GM21786 (cell line): ENCODE measurements around the gene TNIP1.
A peak's percentile ranks its signal among the peaks of the same experiment; 100 is the strongest.

Source experiments
- ATAC-seq: cut with Tn5 transposase; IDR thresholded peaks from one replicate; pipeline ENCODE4 v1.9.1; 2021; ENCODE audit not compliant: unreplicated experiment

The TNIP1 gene

GRCh38 chr5:151025250-151025606 is 55.6 kb downstream of the TNIP1 start:
- no peak for ATAC-seq

DNA sequence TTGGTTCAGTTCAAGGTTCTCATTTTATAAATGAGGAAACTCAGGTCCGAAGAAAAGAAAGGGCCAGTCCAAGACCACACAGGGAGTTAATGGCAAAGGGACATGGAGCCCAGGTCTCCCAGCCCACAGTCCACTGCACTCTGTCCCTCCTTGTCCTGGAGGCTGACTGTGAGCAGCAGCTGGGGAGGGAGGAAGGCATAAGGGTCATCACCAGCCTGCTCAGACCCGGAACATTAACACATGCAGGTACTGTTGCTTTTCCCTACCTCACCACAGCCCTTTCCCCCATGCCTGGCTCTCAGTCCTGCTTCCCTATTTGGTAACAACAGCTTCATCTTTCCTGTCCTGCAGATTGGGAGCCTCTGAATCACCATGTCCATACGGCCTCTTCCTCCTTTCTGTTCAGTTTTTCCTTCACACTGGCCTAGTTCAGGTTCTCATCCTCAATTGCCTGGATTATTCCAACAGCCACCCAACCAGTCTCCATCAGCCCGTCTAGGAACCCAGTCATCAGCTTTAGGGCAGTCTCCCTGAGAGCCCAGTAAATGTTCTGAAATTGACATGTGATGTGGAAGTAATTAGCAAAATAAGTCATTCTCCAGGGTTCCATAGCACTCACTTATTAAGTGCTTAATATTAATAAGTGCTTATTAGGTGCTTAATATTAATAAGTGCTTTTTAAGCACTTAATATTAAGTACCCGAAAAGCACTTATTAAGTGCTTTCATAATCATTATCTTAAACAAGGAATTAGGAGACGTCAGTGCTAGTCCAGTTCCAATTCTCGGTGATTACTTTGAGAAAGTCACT is 56.2 kb downstream of the TNIP1 start:
- no peak for ATAC-seq

DNA sequence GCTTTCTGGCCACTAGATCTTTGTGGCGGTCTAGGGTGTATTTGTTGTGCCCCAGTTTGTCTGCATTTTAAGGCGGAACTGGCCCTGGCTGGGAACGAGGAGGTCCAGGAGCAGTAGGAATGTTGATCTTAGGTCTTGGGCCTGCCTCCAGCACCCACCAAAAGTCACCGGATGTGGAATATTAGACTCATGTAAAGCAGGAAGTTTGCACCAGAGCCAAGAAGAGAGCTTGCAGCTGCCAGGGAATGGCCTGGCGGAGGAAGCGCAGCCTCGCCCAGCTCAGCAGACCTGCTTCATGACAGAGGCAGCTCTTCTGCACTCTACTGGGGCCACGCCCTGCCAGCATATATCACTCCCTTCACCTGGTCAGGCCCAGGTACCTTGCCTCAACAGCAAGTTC is 57.2 kb downstream of the TNIP1 start:
- ATAC-seq: no peak

- ATAC-seq: no peak
Observed at GRCh38 chr5:151023047-151023615, 57.7 kb downstream of the TNIP1 start.

- ATAC-seq: no peak
Observed at GRCh38 chr5:151022511-151023018, 58.3 kb downstream of the TNIP1 start.

- ATAC-seq: no peak
Observed at GRCh38 chr5:151021746-151022145, 59.1 kb downstream of the TNIP1 start.

GRCh38 chr5:151020304-151021110 is 60.3 kb downstream of the TNIP1 start, which contains the start of gene GPX3:
Gene GPX3 (plus strand): TSS chr5:151020591. CDS start chr5:151020655, 64 bp downstream.
- peak; percentile 70 for ATAC-seq

- ATAC-seq: no peak
Observed at GRCh38 chr5:151019331-151019730, 61.5 kb downstream of the TNIP1 start.

GRCh38 chr5:151018846-151019245 is 62.0 kb downstream of the TNIP1 start:
- ATAC-seq: no peak

GRCh38 chr5:151017897-151018296 is 62.9 kb downstream of the TNIP1 start:
- ATAC-seq: no peak

GRCh38 chr5:151016700-151017099 is 64.1 kb downstream of the TNIP1 start:
- no peak for ATAC-seq

GRCh38 chr5:151015974-151016587 is 64.8 kb downstream of the TNIP1 start:
- ATAC-seq: no peak

DNA sequence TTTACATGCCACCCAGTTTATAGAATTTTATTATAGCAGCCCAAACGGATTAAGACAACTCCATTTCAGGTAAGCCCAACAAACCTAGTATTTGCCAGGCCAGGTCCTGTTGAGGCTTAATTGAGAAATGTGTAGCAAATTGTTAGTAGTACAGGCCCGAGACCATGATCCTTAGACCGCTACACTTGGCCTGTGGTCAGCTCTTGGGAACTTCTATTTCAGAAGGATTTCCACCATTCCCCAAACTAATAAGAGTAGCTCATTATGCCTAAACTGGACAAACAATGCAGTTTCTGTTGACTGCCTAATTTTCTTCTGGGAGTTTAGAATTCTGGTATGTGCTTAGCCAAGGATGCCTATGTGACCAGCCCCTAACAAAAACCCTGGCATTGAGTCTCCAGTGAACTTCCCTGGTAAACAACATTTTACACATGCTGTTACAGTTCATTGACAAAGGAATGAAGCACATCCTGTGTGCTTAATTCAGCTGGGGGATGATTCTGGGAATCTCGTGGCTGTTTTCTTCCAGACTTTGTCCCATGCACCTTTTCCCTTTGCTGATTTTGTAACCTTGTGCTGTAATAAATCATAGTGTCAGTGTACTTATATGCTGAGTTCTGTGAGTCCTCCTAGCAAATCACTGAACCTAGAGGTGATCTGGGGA is 66.0 kb downstream of the TNIP1 start:
- ATAC-seq: no peak

GRCh38 chr5:151012862-151013261 is 68.0 kb downstream of the TNIP1 start:
- no peak for ATAC-seq

DNA sequence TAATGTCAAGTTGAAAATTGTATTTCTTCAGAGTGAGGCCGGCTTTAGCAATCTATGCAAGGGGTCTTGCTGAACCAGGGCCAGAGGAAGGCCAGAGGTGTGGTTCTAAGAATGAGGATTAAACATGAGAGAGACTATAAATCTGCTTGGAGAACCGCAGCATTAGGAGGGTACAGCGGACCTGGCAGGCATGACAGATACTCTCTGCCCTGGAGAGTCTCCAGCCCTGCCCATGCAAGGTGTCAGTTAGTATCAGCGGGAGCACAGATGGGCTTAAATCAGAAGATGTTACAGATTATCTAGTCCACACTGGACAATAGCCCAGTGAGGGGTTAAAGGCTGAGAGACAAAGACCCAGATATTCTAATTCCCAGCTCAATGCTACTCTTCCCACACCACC is 71.9 kb downstream of the TNIP1 start:
- no peak for ATAC-seq

GRCh38 chr5:151008210-151008491 is 72.7 kb downstream of the TNIP1 start:
- no peak for ATAC-seq

DNA sequence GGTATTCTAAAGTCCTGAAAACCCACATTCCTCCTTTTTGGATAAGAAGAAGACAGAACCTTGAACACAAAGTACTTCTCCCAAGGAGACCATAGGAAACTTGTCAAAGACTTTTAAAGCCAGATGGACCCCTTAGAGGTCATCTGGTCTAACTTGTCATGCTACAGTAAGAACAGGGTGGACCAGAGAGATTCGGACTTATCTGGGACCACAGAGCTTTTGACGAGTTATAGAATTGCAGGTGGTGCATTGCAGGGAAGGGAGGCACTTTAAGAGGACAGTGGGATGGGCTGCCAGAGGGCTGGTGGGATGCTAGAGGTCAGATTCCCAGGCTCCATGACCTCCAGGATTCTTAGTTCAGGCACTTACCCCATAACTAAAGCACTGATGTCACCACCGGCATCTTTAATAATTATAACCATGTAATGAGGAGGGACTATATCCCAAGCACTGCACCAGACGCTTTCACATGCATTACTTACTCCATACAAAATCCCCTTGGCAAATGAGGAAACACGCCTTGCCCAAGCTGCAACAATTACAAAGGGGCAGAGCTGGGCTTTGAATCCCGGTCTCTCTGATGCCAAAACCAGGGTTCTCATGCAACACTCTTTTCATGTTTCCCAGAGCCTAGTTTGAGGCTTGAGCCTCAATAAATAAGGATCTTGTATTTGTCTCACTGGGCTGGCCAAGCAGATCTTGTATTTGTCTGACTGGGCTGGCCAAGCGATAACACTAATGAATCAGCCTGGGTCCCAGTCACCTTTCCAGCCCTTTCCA is 73.2 kb downstream of the TNIP1 start:
- no peak for ATAC-seq

GRCh38 chr5:151006704-151007334 is 74.0 kb downstream of the TNIP1 start:
- no peak for ATAC-seq

DNA sequence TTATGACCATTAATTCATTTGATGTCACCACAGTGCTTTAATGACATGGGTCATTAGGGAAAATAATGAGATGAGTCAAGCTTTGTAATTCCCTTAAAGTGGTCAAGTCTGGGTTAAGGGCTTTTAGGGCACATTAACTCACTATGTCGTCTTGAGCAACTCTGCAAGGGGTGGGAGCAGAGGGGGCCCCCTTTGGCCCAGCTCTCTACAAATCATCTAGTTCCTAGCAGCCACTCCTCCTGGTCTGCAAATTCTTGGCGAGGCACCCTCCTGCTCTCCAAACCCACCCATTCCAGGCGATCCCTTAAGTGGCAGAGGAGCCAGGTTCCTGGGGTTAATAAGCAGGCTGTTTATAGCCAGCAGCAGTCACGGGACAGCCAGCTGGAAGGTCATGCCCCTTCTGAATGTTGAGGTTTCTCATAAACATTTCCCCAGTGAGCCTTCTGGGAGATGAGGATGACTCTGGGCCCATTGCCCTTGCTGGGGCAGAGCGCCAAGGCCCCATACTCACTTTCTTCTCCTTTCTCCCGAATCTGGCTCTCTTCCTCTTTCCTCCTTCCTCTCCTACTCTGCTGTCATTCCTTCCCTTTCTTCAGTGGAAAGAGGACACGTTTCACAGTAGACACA is 74.8 kb downstream of the TNIP1 start:
- no peak for ATAC-seq
